Right lobe of liver (tissue), 6 donors: ENCODE measurements around the gene MAP3K10. TPM values are rescaled to one million over a fixed set of nuclear protein-coding genes. Genes with fewer than 3 reads are reported as not detected.

Experiments
- ATAC-seq, 4 donors: fragments of 200-7000 bp; cut with Tn5 transposase; one replicate each; pipeline ENCODE4 v1.9.1; 2020; ENCODE audit warnings: mild to moderate bottlenecking in 4 of 4, moderate library complexity in 4 of 4
- DNase-seq, 3 donors: peaks; one replicate each; pipeline ENCODE4 v3.0.0-alpha.2; 2020
- H3K27ac ChIP-seq, 3 donors: fragments of 200-600 bp; one replicate each; pipeline ENCODE4 v1.8.0; 2022
- H3K27me3 ChIP-seq, 2 donors: fragments of 200-600 bp; one replicate each; pipeline ENCODE4 v1.8.0; 2022
- H3K36me3 ChIP-seq, 4 donors: fragments of 200-600 bp; sonication (generic) in 1 of 4; one replicate each; pipeline versions ENCODE4 v1.5.1 to v1.8.0; 2017 to 2022; ENCODE audit warnings: control low read depth in 1 of 4
- H3K4me1 ChIP-seq, 4 donors: fragments of 200-600 bp; sonication (generic) in 1 of 4; one replicate each; pipeline versions ENCODE4 v1.5.1 to v1.8.0; 2017 to 2022; ENCODE audit warnings: control low read depth in 1 of 4
- H3K4me3 ChIP-seq, 3 donors: fragments of 200-600 bp; one replicate each; pipeline ENCODE4 v1.8.0; 2022
- H3K9me3 ChIP-seq, 4 donors: fragments of 200-600 bp; sonication (generic) in 1 of 4; one replicate each; pipeline versions ENCODE4 v1.5.1 to v1.8.0; 2017 to 2022; ENCODE audit warnings: control low read depth in 1 of 4
- POLR2A ChIP-seq: fragments of 450-650 bp; IDR thresholded peaks from one replicate; pipeline ENCODE4 v1.6.1; 2017; ENCODE audit warnings: antibody characterized with exemption, mild to moderate bottlenecking
- WGBS: methylation state at CpG from one replicate; pipeline ENCODE4 v1.1.6; 2018; ENCODE audit warnings: low coverage, low lambda C conversion rate; ENCODE audit not compliant: insufficient coverage; ENCODE audit errors: missing lambda C conversion rate; 5-methylcytosine and 5-hydroxymethylcytosine counted together
- intact Hi-C, 2 donors: fragments of 100-400 bp; cut with DNase I; formaldehyde crosslinking; loops; one replicate each; pipeline versions ENCODE4 v1.11.2 to v1.14.1; 2022
- long read RNA-seq: library from polyadenylated mRNA; unstranded; transcript quantifications from one replicate; pipeline ENCODE4 v2.0.0, GENCODE V29; 2019
- total RNA-seq, 6 experiments: library from RNA; depleted of rRNA in 2 of 6; stranded (reverse); fragments of >200 nt in 2 of 6; fragmentation: NEBNext Ultra II Directional in 3 of 6; extraction: Animal tissue kit (Norgen Biotek cat#: 25700) in 3 of 6; gene quantifications; one replicate each; pipeline versions ENCODE4 v1.1.0 to v1.2.4, GENCODE V29; 2016 to 2023
- TF ChIP-seq, protein P1 (sequence below), 4 donors: fragments of 200-600 bp in 3 of 4; fragments of 450-650 bp in 1 of 4; IDR thresholded peaks; one replicate each; pipeline versions ENCODE4 v1.5.1 to v1.8.0; 2016 to 2022; ENCODE audit warnings: antibody characterized with exemption in 4 of 4, mild to moderate bottlenecking in 2 of 4
- donor health status: DM: no; HTN: yes; CAD: no.
- donor health status: DM: no; HTN: no; CAD: no.
- donor health status: DM: no; HTN: no; CAD: no.
- donor health status: DM: no; HTN: yes; CAD: no.
- donor health status: DM: no; HTN: yes; CAD: no.

Gene MAP3K10
- 1 to 10 TPM; 4.2 to 7.0 (median 6.5) TPM for total RNA-seq
- long read RNA-seq, result 0 reads

GRCh38 chr19:40190891-40191835, at the start of gene MAP3K10:
MAP3K10 (plus strand) TSS chr19:40191426; CDS start chr19:40192032, 606 bp downstream.
- Histone ChIP-seq H3K9me3 (no peaks in the 10 kb centered on the region), H3K4me3 (peak within 1 kb of the TSS; percentile 73 to 99 (median 80)), H3K4me1 (peaks cover 0 to 5% (median 0%) of the 10 kb centered on the region in 4 donors), H3K36me3 (no peaks in the 10 kb centered on the region), H3K27me3 (no peaks in the 10 kb centered on the region), H3K27ac (peak within 1 kb of the TSS; percentile 90 to 94 (median 90))
- ATAC-seq (peak; percentile 93 to 96 (median 94)), DNase-seq (peak; percentile 80 to 85 (median 80))
- intact Hi-C loops, result no loop called here
- WGBS, result 0% methylated on average over 35 of the region's 116 CpGs
- TF ChIP-seq, protein P1, sequence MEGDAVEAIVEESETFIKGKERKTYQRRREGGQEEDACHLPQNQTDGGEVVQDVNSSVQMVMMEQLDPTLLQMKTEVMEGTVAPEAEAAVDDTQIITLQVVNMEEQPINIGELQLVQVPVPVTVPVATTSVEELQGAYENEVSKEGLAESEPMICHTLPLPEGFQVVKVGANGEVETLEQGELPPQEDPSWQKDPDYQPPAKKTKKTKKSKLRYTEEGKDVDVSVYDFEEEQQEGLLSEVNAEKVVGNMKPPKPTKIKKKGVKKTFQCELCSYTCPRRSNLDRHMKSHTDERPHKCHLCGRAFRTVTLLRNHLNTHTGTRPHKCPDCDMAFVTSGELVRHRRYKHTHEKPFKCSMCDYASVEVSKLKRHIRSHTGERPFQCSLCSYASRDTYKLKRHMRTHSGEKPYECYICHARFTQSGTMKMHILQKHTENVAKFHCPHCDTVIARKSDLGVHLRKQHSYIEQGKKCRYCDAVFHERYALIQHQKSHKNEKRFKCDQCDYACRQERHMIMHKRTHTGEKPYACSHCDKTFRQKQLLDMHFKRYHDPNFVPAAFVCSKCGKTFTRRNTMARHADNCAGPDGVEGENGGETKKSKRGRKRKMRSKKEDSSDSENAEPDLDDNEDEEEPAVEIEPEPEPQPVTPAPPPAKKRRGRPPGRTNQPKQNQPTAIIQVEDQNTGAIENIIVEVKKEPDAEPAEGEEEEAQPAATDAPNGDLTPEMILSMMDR (IDR thresholded peaks at IDR 0.05), result no peak
- TF ChIP-seq POLR2A, result peak; percentile 47

DNA sequence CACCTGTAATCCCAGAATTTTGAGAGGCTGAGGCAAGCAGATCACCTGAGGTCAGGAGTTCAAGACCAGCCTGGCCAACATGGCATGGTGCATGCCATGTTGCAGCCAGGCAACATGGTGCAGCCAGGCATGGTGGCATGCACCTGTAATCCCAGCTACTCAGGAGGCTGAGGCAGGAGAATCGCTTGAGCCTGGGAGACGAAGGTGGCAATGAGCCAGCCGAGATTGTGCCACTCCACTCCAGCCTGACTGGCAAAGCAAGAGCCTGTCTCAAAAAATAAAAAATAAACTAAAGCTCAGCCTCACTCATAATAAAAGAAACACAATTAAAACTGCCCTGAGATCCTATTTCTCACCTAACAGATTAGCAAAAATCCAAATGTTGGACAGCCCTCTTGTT, 49.7 kb upstream of the MAP3K10 start:
- Histone ChIP-seq H3K4me1 (no peaks in the 10 kb centered on the region), H3K36me3 (no peaks in the 10 kb centered on the region), H3K27me3 (no peaks in the 10 kb centered on the region), H3K9me3 (no peaks in the 10 kb centered on the region), H3K27ac (no peak overlapping the region), H3K4me3 (no peak overlapping the region)
- WGBS, result 53% methylated on average over 3 of the region's 3 CpGs
- peak in 2 of 4 donors; percentile 32 to 64 for ATAC-seq
- TF ChIP-seq POLR2A, result no peak
- TF ChIP-seq, protein P1 (IDR thresholded peaks at IDR 0.05), result no peak
- intact Hi-C loops, result no loop called here
- DNase-seq, result peak in 2 of 3 donors; percentile 59 to 66

DNA sequence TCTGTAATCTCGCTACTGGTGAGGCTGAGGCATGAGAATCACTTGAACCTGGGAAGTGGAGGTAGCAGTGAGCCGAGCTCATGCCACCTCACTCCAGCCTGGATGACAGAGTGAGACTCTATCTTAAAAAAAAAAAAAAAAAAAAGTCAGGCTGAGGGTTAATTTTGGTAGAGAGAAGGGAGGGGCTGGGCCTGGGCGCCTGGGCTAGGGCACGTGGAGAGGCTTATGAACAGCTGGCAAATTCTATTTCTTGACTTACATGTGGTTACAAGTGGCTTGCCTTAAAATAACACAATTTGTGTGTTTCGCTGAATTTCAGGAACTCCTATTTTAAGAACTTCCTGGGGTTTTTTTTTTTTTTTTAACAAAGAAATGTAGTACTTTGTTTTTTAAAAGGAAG, 47.6 kb upstream of the MAP3K10 start:
- H3K27ac ChIP-seq, result no peak overlapping the region
- 25% methylated on average over 5 of the region's 5 CpGs for WGBS
- DNase-seq, result no peak
- H3K36me3 ChIP-seq, result no peaks in the 10 kb centered on the region
- H3K27me3 ChIP-seq, result no peaks in the 10 kb centered on the region
- peak; percentile 37 to 49 (median 40) for ATAC-seq
- no peaks in the 10 kb centered on the region for H3K4me1 ChIP-seq
- TF ChIP-seq, protein P1 (IDR thresholded peaks at IDR 0.05), result no peak
- TF ChIP-seq POLR2A, result no peak
- intact Hi-C loops, result no loop called here
- no peaks in the 10 kb centered on the region for H3K9me3 ChIP-seq
- no peak overlapping the region for H3K4me3 ChIP-seq

DNA sequence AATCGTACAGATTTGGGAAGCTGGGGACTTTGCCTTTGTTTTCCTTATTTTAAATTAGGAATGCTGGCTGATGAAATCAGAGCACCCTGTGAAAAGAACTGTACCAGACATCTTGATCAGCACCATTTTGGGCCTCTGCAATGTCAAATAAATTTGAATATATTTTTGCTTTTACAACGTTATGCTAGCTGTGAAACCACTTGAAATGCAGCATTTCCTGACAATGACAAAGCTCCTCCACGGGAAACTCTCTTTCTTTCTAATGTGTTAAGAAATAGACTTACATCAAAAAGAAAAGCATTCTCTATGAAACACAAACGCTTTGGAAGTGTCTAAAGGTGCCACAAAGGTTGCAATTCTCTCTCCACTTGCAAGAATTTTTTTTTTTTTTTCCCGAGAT, 47.1 kb upstream of the MAP3K10 start:
- no peaks in the 10 kb centered on the region for H3K9me3 ChIP-seq
- no peaks in the 10 kb centered on the region for H3K27me3 ChIP-seq
- no peak overlapping the region for H3K4me3 ChIP-seq
- 22% methylated on average over 5 of the region's 5 CpGs for WGBS
- no peak overlapping the region for H3K27ac ChIP-seq
- intact Hi-C loops, result no loop called here
- ATAC-seq, result no peak
- DNase-seq, result no peak
- H3K36me3 ChIP-seq, result no peaks in the 10 kb centered on the region
- TF ChIP-seq POLR2A, result no peak
- TF ChIP-seq, protein P1 (IDR thresholded peaks at IDR 0.05), result no peak
- H3K4me1 ChIP-seq, result no peaks in the 10 kb centered on the region
